HG03457 (cell line): Measurements from ENCODE around the gene PRTN3.

Source experiments
- ATAC-seq: cut with Tn5 transposase; IDR thresholded peaks from one replicate; pipeline ENCODE4 v1.9.1; 2021; ENCODE audit warnings: moderate number of reproducible peaks; ENCODE audit not compliant: unreplicated experiment

PRTN3 gene

DNA sequence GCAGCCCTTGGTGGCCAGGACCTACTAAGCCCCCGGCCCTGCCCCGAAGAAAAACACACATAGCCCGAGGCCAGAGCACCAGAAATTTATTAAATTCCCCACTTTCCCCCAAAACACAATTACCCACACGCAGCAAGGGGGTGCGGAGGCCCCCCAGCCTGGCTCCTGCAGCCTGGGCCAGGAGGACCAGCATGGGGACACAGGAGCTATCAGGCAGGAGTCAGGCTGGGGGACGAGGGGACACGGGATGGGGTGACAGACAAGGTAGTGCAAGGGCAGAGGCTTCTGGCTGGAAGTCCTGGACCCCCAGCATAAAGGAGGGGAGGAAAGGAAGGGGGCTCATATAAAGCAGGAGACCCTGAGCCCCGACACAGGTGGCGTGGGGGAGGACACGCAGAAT is 55.6 kb downstream of the PRTN3 start:
- no peak for ATAC-seq

DNA sequence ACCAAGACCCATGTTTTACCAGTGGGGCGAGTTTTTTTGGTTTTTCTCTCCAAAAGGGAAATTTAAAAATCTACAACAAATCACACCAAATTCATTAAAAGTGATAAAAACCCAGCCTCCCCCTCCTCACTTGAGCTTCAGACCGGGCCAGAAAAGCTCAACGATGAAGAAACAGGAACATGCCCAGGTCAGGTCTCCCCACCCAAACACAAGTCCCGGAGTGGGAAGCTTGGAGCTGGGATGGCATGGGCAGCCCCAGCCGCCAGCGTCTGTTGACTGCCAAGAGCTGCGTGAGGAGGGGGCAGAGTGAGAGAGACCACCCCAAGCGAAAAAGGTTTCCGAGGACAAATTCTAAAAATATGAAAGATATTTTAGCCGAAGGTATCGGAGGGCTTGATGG is 56.2 kb downstream of the PRTN3 start:
- ATAC-seq, result no peak

- ATAC-seq, result no peak
Measured at GRCh38 chr19:897442-898039, 56.7 kb downstream of the PRTN3 start.
